ENCODE measurements around the gene P4HB. TPM values are rescaled to one million over a fixed set of nuclear protein-coding genes. Genes with fewer than 3 reads are reported as not detected.

The P4HB gene
- polyA plus RNA-seq, 1 of the 3 experiments (the other 2 are of a cell fraction), result 165 TPM

- POLR2A ChIA-PET, result interaction anchor here (1.4 kb wide), 1 partner anchor 31 kb away, joined by 3 read pairs; no protein-coding TSS in a partner anchor
- 95% methylated on average over 14 of the region's 18 CpGs for WGBS (ENCODE audit: low lambda C conversion rate)
- CTCF ChIA-PET, result interaction anchor here (1.9 kb wide), 1 partner anchor 31 kb away, joined by 7 read pairs; no protein-coding TSS in a partner anchor
Measured at GRCh38 chr17:81900181-81900820, 40.0 kb upstream of the P4HB start.

GRCh38 chr17:81899514-81900166 is 39.3 kb upstream of the P4HB start:
- H3K27me3 ChIP-seq (ENCODE audit: insufficient read depth), result no peaks in the 10 kb centered on the region
- peaks cover 28 to 36% of the 10 kb centered on the region in 2 experiments for H3K36me3 ChIP-seq (replicated peaks in 1 of 2; ENCODE audit: control insufficient read depth in 1 of 2, insufficient read depth in 2 of 2, low read length in 1 of 2)
- no peak overlapping the region for H3K27ac ChIP-seq (ENCODE audit: low read depth in 2 of 2, low read length in 1 of 2)
- H3K9me2 ChIP-seq, result no peaks in the 10 kb centered on the region
- ChIA-PET CTCF (no interaction called here), POLR2A (interaction anchor here (0.9 to 1.4 kb wide), 2 partner anchors 31 to 32 kb away, joined by 3 read pairs; no protein-coding TSS in a partner anchor)
- H3K9me3 ChIP-seq, result no peaks in the 10 kb centered on the region
- peaks cover 3 to 10% of the 10 kb centered on the region in 2 experiments; a peak in 1 of 4 replicates for H3K4me1 ChIP-seq (ENCODE audit: control insufficient read depth in 1 of 2, insufficient read depth in 2 of 2, low read depth in 1 of 2, low read length in 1 of 2)
- peaks cover 16% of the 10 kb centered on the region for H3K79me2 ChIP-seq (ENCODE audit: insufficient read depth)
- WGBS (ENCODE audit: low lambda C conversion rate), result 97% methylated on average over 18 of the region's 22 CpGs
- H3K4me3 ChIP-seq (ENCODE audit: low read depth in 2 of 2, low read length in 1 of 2), result no peak overlapping the region
- H3K9ac ChIP-seq, result no peak overlapping the region
- H3K4me2 ChIP-seq, result no peak overlapping the region
- DNase-seq, result no peak
- H2AFZ ChIP-seq (ENCODE audit: low read depth), result no peak overlapping the region
- peaks cover 8% of the 10 kb centered on the region; the same call in 1 of the 2 replicates for H4K20me1 ChIP-seq (ENCODE audit: insufficient read depth)
- H3F3A ChIP-seq (replicated peaks; ENCODE audit: insufficient read depth), result peaks cover 40% of the 10 kb centered on the region
- TF ChIP-seq RCOR1 (IDR thresholded peaks at IDR 0.05; ENCODE audit: low read length) (no peak), MAX (IDR thresholded peaks at IDR 0.05; ENCODE audit: low read depth) (no peak), CHD2 (IDR thresholded peaks at IDR 0.05; ENCODE audit: low read length, partially characterized antibody) (no peak), REST (IDR thresholded peaks at IDR 0.05; ENCODE audit: low read depth, low read length) (no peak), POLR2AphosphoS5 (IDR thresholded peaks at IDR 0.05; ENCODE audit: low read depth, low read length) (no peak), SMC3 (IDR thresholded peaks at IDR 0.05; ENCODE audit: low read depth, low read length) (no peak), RXRA (IDR thresholded peaks at IDR 0.05; ENCODE audit: borderline replicate concordance, low read depth) (no peak), EZH2phosphoT487 (IDR thresholded peaks at IDR 0.05; ENCODE audit: borderline replicate concordance, low read depth) (no peak), RFX5 (IDR thresholded peaks at IDR 0.05; ENCODE audit: low read length) (no peak), JUND (IDR thresholded peaks at IDR 0.05) (no peak), YY1 (IDR thresholded peaks at IDR 0.05; ENCODE audit: low read depth) (no peak), CTCF (IDR thresholded peaks at IDR 0.05) (no peak), EP300 (IDR thresholded peaks at IDR 0.05; ENCODE audit: borderline replicate concordance in 1 of 2, low read depth in 1 of 2, low read length in 1 of 2) (no peak), NRF1 (IDR thresholded peaks at IDR 0.05; ENCODE audit: low read depth, low read length) (no peak), ELF1 (IDR thresholded peaks at IDR 0.05) (no peak), MXI1 (IDR thresholded peaks at IDR 0.05; ENCODE audit: low read depth, low read length) (no peak)

More at GRCh38 chr17:81900181-81900820, 40.0 kb upstream of the P4HB start:
- Histone ChIP-seq H4K20me1 (ENCODE audit: insufficient read depth) (peaks cover 8% of the 10 kb centered on the region; the same call in 1 of the 2 replicates), H3K4me2 (no peak overlapping the region), H3F3A (replicated peaks; ENCODE audit: insufficient read depth) (peaks cover 45% of the 10 kb centered on the region), H3K4me3 (ENCODE audit: low read depth in 2 of 2, low read length in 1 of 2) (no peak overlapping the region), H3K9ac (no peak overlapping the region), H3K36me3 (replicated peaks in 1 of 2; ENCODE audit: control insufficient read depth in 1 of 2, insufficient read depth in 2 of 2, low read length in 1 of 2) (peaks cover 23 to 42% of the 10 kb centered on the region in 2 experiments), H2AFZ (ENCODE audit: low read depth) (no peak overlapping the region), H3K9me3 (no peaks in the 10 kb centered on the region), H3K9me2 (no peaks in the 10 kb centered on the region), H3K79me2 (ENCODE audit: insufficient read depth) (peaks cover 11% of the 10 kb centered on the region), H3K27me3 (ENCODE audit: insufficient read depth) (no peaks in the 10 kb centered on the region), H3K4me1 (ENCODE audit: control insufficient read depth in 1 of 2, insufficient read depth in 2 of 2, low read depth in 1 of 2, low read length in 1 of 2) (peaks cover 3 to 10% of the 10 kb centered on the region in 2 experiments; a peak in 1 of 4 replicates), H3K27ac (ENCODE audit: low read depth in 2 of 2, low read length in 1 of 2) (no peak overlapping the region)
- no peak for TF ChIP-seq TAF1 (IDR thresholded peaks at IDR 0.05; ENCODE audit: borderline replicate concordance, low read depth, low read length)
- TF ChIP-seq TEAD4 (IDR thresholded peaks at IDR 0.05; ENCODE audit: borderline replicate concordance, insufficient read depth), result no peak
- TF ChIP-seq IRF3 (IDR thresholded peaks at IDR 0.05; ENCODE audit: low read depth, low read length), result no peak
- TF ChIP-seq RXRA (IDR thresholded peaks at IDR 0.05; ENCODE audit: borderline replicate concordance, low read depth), result no peak
- no peak for DNase-seq

Data from SK-N-SH (cell line).